CD14-positive monocyte (primary cell): Measurements from ENCODE around the gene ECHDC1. TPM values are rescaled to one million over a fixed set of nuclear protein-coding genes. Genes with fewer than 3 reads are reported as not detected.

Experiments used
- DNase-seq, 3 donors: peaks; one replicate each; pipeline ENCODE4 v3.0.0-alpha.2; 2011 to 2022
- H2AFZ ChIP-seq: 2 replicates; pipeline ENCODE4 v1.6.0; 2012; ENCODE audit warnings: mild to moderate bottlenecking, low read depth, low read length, inconsistent platforms; ENCODE audit not compliant: insufficient read depth, poor library complexity, severe bottlenecking
- H3K27ac ChIP-seq, 2 donors: 1 replicate in 1 of 2; 2 replicates in 1 of 2; pipeline ENCODE4 v1.5.1; 2012 to 2013; ENCODE audit warnings: low read length in 2 of 2, control low read depth in 1 of 2, inconsistent platforms in 1 of 2, low read depth in 1 of 2, mild to moderate bottlenecking in 1 of 2
- H3K27me3 ChIP-seq, 2 donors: one replicate each; pipeline versions ENCODE4 v1.6.0 to v1.6.1; 2011 to 2013; ENCODE audit warnings: low read length in 2 of 2; ENCODE audit not compliant: control insufficient read depth in 2 of 2, insufficient read depth in 2 of 2
- H3K36me3 ChIP-seq, 2 donors: replicated peaks in 1 of 2; 1 replicate in 1 of 2; 2 replicates in 1 of 2; pipeline versions ENCODE4 v1.5.1 to v1.6.1; 2012 to 2013; ENCODE audit warnings: low read length in 2 of 2, control low read depth in 1 of 2, inconsistent platforms in 1 of 2, mild to moderate bottlenecking in 1 of 2; ENCODE audit not compliant: insufficient read depth in 2 of 2, control insufficient read depth in 1 of 2
- H3K4me1 ChIP-seq, 2 donors: 1 replicate in 1 of 2; 2 replicates in 1 of 2; pipeline versions ENCODE4 v1.5.1 to v1.6.1; 2012 to 2013; ENCODE audit warnings: low read length in 2 of 2, control low read depth in 1 of 2, inconsistent platforms in 1 of 2, mild to moderate bottlenecking in 1 of 2, moderate library complexity in 1 of 2; ENCODE audit not compliant: insufficient read depth in 2 of 2, control insufficient read depth in 1 of 2
- H3K4me2 ChIP-seq: replicated peaks from 2 replicates; pipeline ENCODE3; 2012; ENCODE audit warnings: low read length, moderate library complexity, mild to moderate bottlenecking; ENCODE audit not compliant: poor library complexity, severe bottlenecking; ENCODE audit errors: extremely low read depth
- H3K4me3 ChIP-seq, 3 experiments: fragments of 200-600 bp in 1 of 3; sonication (generic) in 1 of 3; replicated peaks in 1 of 3; 1 replicate in 2 of 3; 2 replicates in 1 of 3; pipeline ENCODE4 v1.5.1; 2011 to 2013; ENCODE audit warnings: low read length in 3 of 3, mild to moderate bottlenecking in 3 of 3, control low read depth in 2 of 3, low read depth in 2 of 3, inconsistent platforms in 1 of 3, moderate library complexity in 1 of 3
- H3K79me2 ChIP-seq: 2 replicates; pipeline ENCODE4 v1.6.0; 2012; ENCODE audit warnings: mild to moderate bottlenecking, control low read depth, inconsistent platforms, low read length, moderate library complexity; ENCODE audit not compliant: insufficient read depth
- H3K9ac ChIP-seq: 2 replicates; pipeline ENCODE4 v1.6.0; 2017; ENCODE audit warnings: low read length, mild to moderate bottlenecking; ENCODE audit not compliant: insufficient read depth, poor library complexity, severe bottlenecking
- H3K9me3 ChIP-seq, 2 donors: replicated peaks in 1 of 2; 1 replicate in 1 of 2; 2 replicates in 1 of 2; pipeline versions ENCODE4 v1.5.1 to v1.6.1; 2012 to 2013; ENCODE audit warnings: low read length in 2 of 2, control low read depth in 1 of 2; ENCODE audit not compliant: control insufficient read depth in 1 of 2, insufficient read depth in 1 of 2
- H4K20me1 ChIP-seq: 2 replicates; pipeline ENCODE4 v1.6.0; 2012; ENCODE audit warnings: mild to moderate bottlenecking, low read length, control low read depth, moderate library complexity; ENCODE audit not compliant: insufficient read depth
- H3K27ac Mint-ChIP-seq, 7 donors: one replicate each; pipeline ENCODE4 v1.8.0; 2020; ENCODE audit warnings: mild to moderate bottlenecking in 7 of 7, mixed read lengths in 7 of 7, moderate library complexity in 6 of 7, inconsistent platforms in 2 of 7
- H3K27me3 Mint-ChIP-seq, 3 donors: one replicate each; pipeline ENCODE4 v1.8.0; 2021 to 2022; ENCODE audit warnings: low read depth in 3 of 3, mild to moderate bottlenecking in 3 of 3, mixed read lengths in 3 of 3, moderate library complexity in 3 of 3, inconsistent platforms in 1 of 3
- H3K36me3 Mint-ChIP-seq, 2 donors: one replicate each; pipeline ENCODE4 v1.8.0; 2020; ENCODE audit warnings: mixed read lengths in 2 of 2, inconsistent platforms in 1 of 2, mild to moderate bottlenecking in 1 of 2
- H3K4me1 Mint-ChIP-seq: one replicate; pipeline ENCODE4 v1.8.0; 2020; ENCODE audit warnings: mild to moderate bottlenecking, mixed read lengths
- H3K4me3 Mint-ChIP-seq, 2 donors: one replicate each; pipeline ENCODE4 v1.8.0; 2020; ENCODE audit warnings: mild to moderate bottlenecking in 2 of 2, mixed read lengths in 2 of 2, moderate library complexity in 1 of 2
- H3K9me3 Mint-ChIP-seq, 7 donors: one replicate each; pipeline ENCODE4 v1.8.0; 2020 to 2022; ENCODE audit warnings: mixed read lengths in 7 of 7, mild to moderate bottlenecking in 6 of 7, moderate library complexity in 6 of 7, inconsistent platforms in 2 of 7
- WGBS: methylation state at CpG from one replicate; pipeline ENCODE4 v1.1.5; 2013; ENCODE audit warnings: missing lambda C conversion rate; ENCODE audit not compliant: insufficient coverage; 5-methylcytosine and 5-hydroxymethylcytosine counted together
- intact Hi-C, 2 donors: fragments of 100-400 bp; cut with micrococcal nuclease; formaldehyde crosslinking; loops; one replicate each; pipeline versions ENCODE4 v1.15.0 to v1.15.1; 2023
- polyA plus RNA-seq, 3 donors: library from polyadenylated mRNA; depleted of rRNA in 1 of 3; unstranded in 2 of 3; stranded (reverse) in 1 of 3; fragments of 300-500 nt in 2 of 3; fragments of >200 nt in 1 of 3; fragmentation: Illumina TruSeq in 2 of 3; gene quantifications; 1 replicate in 2 of 3; 2 replicates in 1 of 3; pipeline ENCODE4 v1.2.3, GENCODE V29; 2012 to 2021
- TF ChIP-seq, protein P1 (sequence below): fragments of 200-600 bp; IDR thresholded peaks from one replicate; pipeline ENCODE4 v1.8.0; 2022; ENCODE audit warnings: antibody characterized with exemption, mild to moderate bottlenecking

The ECHDC1 gene
- polyA plus RNA-seq, 3 donors: 36.4 to 104 (median 102) TPM

DNA sequence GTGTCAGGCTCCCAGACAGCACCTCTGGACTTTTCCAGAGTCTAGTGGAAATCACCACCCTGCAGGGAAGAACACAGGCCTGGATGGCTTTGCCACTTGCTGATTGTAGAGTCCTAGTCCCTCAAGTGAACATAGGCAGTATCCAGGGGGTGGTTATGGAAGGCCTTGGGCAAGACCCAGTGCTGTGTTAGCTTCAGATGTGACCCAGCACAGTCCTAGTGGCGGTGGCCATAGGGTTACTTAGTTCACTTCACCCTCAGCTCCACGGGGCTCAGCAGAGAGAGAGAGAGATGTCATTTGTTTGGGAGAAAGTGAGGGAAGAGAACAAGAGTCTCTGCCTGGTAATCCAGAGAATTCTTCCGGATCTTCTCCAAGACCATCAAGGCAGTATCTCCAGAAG is 39.5 kb downstream of the ECHDC1 start:
- peaks cover 29% of the 10 kb centered on the region for H3K4me1 Mint-ChIP-seq
- peaks cover 3 to 15% (median 8%) of the 10 kb centered on the region in 7 donors for H3K9me3 Mint-ChIP-seq
- Histone ChIP-seq H3K36me3 (peaks cover 6 to 51% of the 10 kb centered on the region in 2 donors), H3K27ac (peak overlapping the region in 1 of 2 donors; percentile 64), H3K9ac (peak overlapping the region; percentile 28), H3K4me3 (peak overlapping the region in 1 of 3 experiments; percentile 10), H3K4me1 (peaks cover 11 to 17% of the 10 kb centered on the region in 2 donors), H3K4me2 (no peak overlapping the region), H3K9me3 (peaks cover 0 to 5% of the 10 kb centered on the region in 2 donors), H4K20me1 (peaks cover 44% of the 10 kb centered on the region), H2AFZ (no peak overlapping the region), H3K27me3 (no peaks in the 10 kb centered on the region), H3K79me2 (peaks cover 58% of the 10 kb centered on the region)
- peaks cover 45 to 47% of the 10 kb centered on the region in 2 donors for H3K36me3 Mint-ChIP-seq
- no peak for DNase-seq
- peak overlapping the region in 3 of 7 donors; percentile 0 to 69 (median 38) for H3K27ac Mint-ChIP-seq
- WGBS: 100% methylated on average over 1 of the region's 3 CpGs
- TF ChIP-seq, protein P1, sequence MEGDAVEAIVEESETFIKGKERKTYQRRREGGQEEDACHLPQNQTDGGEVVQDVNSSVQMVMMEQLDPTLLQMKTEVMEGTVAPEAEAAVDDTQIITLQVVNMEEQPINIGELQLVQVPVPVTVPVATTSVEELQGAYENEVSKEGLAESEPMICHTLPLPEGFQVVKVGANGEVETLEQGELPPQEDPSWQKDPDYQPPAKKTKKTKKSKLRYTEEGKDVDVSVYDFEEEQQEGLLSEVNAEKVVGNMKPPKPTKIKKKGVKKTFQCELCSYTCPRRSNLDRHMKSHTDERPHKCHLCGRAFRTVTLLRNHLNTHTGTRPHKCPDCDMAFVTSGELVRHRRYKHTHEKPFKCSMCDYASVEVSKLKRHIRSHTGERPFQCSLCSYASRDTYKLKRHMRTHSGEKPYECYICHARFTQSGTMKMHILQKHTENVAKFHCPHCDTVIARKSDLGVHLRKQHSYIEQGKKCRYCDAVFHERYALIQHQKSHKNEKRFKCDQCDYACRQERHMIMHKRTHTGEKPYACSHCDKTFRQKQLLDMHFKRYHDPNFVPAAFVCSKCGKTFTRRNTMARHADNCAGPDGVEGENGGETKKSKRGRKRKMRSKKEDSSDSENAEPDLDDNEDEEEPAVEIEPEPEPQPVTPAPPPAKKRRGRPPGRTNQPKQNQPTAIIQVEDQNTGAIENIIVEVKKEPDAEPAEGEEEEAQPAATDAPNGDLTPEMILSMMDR: no peak
- intact Hi-C loops: loop anchor here (5.0 kb wide), 1 partner anchor 233 kb away; no protein-coding TSS in a partner anchor
- no peak overlapping the region for H3K4me3 Mint-ChIP-seq
- no peaks in the 10 kb centered on the region for H3K27me3 Mint-ChIP-seq

DNA sequence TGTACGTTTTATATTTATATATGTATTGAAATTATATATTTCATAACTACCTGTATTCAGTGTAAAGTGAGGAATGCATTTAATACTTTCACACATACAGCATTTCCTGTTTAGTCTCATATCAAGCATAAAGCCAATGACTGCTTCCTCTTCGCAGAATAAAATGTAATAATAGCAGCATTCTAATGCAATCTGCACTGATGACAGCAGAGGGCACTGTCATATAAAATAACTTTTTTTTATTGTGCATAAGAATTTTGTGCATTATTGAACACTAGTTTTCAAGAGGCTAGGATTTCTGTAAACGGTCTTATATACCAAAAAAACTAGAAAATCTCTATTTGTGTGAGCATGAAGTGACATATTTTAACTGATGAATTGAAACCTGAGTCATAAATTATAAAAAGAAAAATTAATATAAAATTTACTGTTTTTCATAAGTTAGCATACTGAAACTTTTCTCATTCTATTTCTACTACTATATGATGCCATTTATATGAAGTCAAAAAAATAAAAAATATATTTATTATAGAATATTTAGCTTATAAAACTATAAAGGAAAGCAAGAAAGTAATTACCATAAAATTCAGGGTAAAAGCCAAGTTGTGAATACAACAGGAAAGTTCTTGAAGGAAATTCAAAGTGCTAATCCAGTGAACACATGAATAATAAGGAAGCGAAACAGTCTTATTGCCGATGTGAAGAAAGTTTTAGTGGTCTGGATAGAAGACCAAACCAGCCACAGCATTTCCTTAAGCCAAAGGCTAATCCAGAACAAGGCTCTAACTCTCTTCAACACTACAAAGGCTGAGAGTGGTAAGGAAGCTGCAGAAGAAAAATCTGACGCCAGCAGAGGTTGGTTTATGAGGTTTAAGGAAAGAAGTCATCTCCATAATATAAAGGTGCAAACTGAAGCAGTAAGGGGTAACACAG is 40.4 kb downstream of the ECHDC1 start:
- Histone ChIP-seq H4K20me1 (peaks cover 48% of the 10 kb centered on the region), H3K4me2 (peak overlapping the region; percentile 19), H3K9ac (peak overlapping the region; percentile 28), H3K4me3 (peak overlapping the region in 1 of 3 experiments; percentile 10), H3K9me3 (no peaks in the 10 kb centered on the region), H2AFZ (no peak overlapping the region), H3K36me3 (peaks cover 9 to 45% of the 10 kb centered on the region in 2 donors), H3K4me1 (peaks cover 11 to 17% of the 10 kb centered on the region in 2 donors), H3K27ac (peak overlapping the region in 1 of 2 donors; percentile 64), H3K79me2 (peaks cover 49% of the 10 kb centered on the region), H3K27me3 (no peaks in the 10 kb centered on the region)
- peaks cover 0 to 7% (median 3%) of the 10 kb centered on the region in 7 donors for H3K9me3 Mint-ChIP-seq
- H3K4me3 Mint-ChIP-seq: no peak overlapping the region
- WGBS: no CpG with 5 or more reads among the region's 6 CpGs
- no peaks in the 10 kb centered on the region for H3K27me3 Mint-ChIP-seq
- TF ChIP-seq, protein P1: peak; percentile 86
- H3K4me1 Mint-ChIP-seq: peaks cover 29% of the 10 kb centered on the region
- peak overlapping the region in 4 of 7 donors; percentile 38 to 71 (median 60) for H3K27ac Mint-ChIP-seq
- intact Hi-C loops: loop anchor here (5.0 kb wide), 1 partner anchor 234 kb away; no protein-coding TSS in a partner anchor
- H3K36me3 Mint-ChIP-seq: peaks cover 36 to 41% of the 10 kb centered on the region in 2 donors
- peak; percentile 58 to 85 (median 61) for DNase-seq
